Stimulated activated CD4-positive, alpha-beta T cell treated with anti-CD3 and anti-CD28 coated beads, Interleukin-4, amount 100 ng/mL, for 4 hours (primary cell): Measurements from ENCODE around the gene NOSIP.

Experiments used
- DNase-seq, 2 experiments: peaks; one replicate each; pipeline ENCODE4 v3.0.0-alpha.2; 2020

The NOSIP gene

DNA sequence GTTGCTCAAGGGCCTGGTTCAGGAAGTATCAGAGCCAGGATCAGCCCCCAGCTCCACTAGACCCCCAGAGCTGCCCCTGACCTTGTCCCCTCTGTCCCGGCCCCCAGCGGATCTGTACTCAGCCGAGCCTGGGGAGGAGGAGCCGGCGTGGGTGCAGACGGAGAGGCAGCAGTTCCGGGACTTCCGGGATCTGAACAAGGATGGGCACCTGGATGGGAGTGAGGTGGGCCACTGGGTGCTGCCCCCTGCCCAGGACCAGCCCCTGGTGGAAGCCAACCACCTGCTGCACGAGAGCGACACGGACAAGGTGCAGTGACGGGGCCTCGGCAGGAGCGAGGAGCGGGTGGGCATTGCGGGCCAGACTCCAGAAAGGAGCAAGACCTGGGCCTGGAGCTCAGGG, 37.9 kb downstream of the NOSIP start:
- no peak for DNase-seq

DNA sequence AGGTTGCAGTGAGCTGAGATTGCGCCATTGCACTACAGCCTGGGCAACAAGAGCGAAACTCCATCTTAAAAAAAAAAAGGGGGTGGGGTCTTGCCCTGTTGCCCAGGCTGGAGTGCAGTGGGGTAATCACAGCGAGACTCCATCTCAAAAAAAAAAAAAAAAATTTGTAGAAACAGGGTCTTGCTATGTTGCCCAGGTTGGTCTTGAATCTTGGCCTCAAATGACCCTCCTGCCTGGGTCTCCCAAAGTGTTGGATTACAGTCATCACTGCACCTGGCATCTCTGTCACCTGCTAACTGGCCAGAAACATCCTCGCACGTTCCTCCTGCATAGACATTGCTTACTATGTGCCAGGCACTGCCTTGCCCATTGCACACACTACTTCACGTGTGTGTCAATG, 38.4 kb downstream of the NOSIP start:
- no peak for DNase-seq

DNA sequence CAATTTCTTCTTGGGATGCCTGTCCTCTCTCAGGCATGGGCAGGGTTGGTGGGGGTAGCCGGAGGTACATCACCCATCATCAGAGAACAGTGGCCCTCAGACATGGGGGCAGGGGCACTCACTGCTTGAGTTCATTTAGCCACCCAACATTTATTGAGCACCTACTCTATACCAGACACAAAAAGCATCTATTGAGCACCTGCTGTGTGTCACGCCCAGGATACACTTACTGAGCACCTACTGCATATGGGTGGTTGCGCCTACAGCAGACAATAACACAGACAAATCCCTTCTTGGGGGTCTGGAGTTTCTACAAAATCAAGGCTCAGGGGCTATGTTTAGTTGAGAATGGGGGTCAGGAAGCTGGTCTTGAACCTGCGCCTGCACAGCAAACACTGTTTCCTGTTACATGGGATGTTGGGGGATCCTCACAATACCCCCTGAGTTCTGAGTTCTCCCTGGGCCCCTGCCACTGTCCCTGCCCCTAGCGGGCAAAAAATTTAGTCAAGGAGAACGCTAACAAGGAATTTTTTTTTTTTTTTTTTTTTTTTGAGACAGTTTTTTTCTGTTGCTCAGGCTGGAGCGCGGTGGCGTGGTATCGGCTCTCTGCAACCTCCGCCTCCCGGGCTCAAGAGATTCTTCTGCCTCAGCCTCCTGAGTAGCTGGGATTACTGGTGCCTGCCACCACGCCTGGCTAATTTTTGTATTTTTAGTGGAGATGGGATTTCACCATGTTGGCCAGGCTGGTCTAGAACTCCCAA, 41.0 kb downstream of the NOSIP start:
- no peak for DNase-seq

DNA sequence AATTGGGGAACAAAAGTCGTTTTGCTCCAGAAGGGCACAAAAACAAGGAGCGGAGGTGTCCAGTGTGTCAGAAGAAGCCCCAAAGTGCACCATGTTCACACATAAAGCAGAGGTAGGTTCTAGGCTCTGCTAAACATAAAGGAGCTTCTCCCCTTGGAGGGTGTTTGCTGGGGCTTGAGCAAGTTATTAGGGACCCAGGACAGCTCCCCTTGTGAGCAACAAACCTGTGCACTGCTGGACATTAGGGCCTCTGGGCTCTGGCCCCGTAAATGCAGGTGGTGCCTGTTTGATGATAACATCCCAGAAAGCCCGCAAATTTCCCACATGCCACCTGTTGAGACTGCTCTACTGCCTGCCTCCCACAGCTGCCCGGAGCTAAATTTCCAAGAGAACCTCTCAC, 41.7 kb downstream of the NOSIP start:
- no peak for DNase-seq

DNA sequence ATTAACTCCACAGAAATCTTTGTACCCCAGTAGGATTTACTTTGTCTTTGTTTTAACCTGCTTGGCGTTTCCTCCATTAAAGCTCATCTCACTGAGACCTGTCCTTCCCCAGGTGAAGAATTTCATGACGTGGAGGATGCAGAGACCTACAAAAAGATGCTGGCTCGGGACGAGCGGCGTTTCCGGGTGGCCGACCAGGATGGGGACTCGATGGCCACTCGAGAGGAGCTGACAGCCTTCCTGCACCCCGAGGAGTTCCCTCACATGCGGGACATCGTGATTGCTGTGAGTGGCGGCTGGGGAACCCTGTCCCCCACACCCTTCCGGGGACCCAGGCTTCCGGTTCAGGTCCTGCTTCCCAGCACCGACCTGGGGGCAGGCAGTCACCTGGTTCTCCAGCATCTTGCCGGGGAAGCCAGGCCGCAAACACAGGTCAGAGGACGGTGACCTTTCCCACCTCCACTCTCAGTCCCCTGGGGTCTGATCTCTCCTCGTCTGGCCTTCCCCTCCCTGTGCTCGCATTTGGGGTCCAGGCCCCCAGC, 43.4 kb downstream of the NOSIP start:
- no peak for DNase-seq

DNA sequence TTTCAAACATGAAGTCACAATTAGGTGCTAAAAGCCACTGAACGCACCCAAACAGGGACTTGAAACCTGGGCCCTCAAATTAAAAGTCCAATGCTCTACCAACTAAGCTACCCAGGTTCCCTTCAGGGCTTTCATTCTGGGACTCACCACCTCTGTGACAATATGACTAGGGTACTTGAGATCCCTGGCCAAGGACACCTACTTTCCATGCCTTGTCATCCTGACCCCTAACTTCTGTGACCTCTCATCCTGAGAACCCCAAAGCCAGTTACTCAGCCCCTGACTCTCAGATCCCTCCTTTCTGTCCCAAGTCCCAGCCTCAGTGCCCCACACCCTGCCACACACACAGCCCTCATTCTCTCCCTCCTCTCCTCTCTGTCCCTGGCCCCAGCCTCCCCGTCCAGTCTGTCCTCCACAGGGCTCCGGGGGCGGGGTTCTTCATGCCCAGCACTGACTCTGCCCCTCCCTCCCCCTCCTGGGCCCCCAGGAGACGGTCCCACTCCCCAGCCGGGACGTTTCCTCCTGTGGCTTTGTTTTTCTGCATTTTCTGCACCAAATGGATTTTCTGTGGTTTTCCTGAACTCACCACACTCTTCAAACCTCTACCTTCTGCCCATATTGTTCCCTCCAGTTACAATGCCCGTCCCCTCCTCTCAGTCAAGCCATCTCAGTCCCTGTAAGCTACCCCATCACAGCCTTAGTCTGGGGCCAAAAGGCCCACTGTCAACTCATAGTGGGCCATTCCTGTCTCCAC, 45.5 kb downstream of the NOSIP start:
- no peak for DNase-seq

DNA sequence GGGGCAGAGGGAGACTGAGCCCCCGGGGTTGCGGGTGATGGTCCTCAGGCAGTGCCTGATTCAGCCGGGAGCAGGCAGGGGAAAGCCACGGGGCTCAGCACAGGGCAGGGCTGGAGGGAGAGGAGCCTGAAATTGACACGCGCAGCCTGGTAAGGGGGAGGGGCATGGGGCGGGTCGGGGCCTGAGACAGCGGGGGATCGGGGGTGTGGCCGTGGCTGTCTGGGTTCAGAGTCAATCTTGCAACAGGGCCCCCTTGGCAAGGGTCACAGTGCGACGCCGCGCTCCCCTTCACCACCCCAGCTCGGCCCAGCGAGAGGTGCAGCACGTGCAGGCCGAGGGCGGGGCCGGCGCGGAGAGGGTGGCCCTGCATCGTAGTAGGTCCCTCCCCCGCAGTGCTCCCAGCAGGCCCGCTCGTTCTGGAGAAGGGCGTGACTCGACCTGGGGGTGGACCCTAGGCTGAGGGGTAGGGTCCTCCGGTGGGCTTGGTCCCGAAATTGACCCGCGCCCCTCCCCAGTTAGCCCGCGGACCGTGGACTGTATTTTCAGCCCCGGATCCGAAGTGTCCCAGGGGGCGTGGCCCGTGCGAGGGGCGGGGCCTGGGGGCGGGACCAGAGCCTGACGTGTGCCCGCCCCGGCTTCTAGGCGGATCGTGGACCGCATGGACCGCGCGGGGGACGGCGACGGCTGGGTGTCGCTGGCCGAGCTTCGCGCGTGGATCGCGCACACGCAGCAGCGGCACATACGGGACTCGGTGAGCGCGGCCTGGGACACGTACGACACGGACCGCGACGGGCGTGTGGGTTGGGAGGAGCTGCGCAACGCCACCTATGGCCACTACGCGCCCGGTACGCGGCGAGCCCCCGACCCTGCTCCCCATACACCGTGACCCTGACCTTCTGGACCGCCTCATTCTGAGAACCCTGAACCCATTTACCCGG, 46.5 kb downstream of the NOSIP start:
- peak; percentile 80 to 86 for DNase-seq

DNA sequence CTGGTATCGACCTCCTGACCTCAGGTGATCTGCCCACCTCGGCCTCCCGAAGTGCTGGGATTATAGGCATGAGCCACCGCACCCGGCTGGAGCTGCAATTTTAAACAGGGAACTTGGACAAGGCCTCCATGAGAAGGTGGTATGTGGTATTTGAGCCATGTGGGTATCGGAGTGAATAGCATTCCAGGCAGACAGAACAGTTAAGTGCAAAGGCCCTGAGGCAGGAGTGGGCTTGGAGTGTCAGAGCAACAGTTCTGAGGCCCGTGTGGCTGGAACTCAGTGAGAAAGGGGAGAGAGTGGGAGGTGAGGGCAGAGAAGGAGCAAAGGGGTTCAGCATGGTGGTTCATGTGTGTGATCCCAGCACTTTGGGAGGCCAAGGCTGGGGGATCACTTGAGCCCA, 49.6 kb downstream of the NOSIP start:
- DNase-seq = no peak

DNA sequence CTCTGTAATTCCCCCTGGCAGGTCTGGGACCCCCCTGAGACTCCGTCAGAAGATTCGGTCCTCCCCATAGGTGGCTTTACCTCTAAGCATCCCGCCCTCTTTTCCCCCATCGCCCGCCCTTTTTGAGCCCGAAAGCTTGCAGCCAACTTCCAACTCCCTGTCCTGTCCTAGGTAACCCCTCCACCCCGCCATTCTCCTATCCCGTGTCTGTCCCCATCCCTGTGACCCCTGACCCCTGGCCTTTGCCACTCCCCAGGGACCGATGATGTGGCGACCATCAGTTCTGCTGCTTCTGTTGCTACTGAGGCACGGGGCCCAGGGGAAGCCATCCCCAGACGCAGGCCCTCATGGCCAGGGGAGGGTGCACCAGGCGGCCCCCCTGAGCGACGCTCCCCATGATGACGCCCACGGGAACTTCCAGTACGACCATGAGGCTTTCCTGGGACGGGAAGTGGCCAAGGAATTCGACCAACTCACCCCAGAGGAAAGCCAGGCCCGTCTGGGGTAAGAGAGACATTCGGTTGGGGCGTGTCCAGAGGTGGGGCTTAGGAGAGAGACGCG, 52.1 kb downstream of the NOSIP start:
- no peak for DNase-seq

DNA sequence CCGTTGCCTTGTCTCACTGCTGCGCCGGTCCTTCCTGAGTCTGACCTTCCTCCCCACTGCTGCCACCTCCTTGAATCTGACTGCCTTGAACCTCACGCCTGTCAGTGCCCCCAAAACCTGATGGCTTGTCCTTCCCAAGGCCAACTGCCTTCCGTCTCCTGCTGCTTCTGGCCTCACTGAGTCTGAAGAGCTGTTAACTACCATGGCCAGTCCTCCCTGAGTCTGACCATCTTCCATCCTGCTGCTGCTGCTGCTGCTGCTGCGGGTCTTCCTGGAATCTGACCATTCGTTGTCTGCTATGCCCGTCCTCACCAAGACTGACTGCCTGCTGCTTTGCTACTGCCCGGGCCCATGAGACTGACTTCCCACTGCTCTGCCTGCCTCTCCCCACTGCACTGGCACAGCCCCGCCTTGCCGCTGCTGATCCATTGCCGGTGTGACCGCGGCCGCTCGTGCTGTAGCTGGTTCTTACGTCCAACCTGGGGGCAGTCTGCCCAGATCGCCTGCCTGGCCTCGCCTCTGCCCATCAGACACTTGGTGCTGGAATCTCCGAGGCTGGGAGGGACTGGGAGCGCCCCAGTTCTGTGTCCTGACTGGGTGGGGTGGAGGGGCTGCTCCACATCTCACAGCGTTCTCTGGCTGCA, 55.4 kb downstream of the NOSIP start:
- DNase-seq = no peak

DNA sequence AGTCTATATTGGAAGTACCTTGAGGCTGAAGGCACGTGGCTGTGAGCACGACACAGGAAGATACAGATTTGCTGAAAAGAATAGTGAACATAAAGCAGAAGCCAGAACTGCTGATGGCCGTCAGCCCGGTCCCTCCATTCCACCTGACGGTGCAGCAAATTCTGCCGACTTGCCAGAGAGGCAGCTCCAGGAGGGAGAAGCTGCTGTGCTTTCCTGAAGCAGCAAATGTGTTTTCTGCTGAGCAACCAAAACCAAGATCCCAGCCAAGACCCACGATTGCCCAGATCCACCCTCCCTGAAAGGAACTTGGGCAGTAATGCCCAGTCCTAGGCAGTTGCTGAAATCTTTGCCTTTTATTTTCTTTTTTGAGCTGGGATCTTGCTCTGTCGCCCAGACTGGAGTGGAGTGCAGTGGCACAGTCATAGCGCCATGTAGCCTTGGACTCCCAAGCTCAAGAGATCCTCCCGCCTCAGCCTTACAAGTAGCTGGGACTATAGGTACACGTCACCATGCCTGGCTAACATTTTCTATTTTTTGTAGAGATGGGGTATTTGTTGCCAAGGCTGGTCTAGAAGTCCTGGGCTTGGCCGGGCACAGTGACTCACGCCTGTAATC, 59.5 kb downstream of the NOSIP start:
- no peak for DNase-seq

DNA sequence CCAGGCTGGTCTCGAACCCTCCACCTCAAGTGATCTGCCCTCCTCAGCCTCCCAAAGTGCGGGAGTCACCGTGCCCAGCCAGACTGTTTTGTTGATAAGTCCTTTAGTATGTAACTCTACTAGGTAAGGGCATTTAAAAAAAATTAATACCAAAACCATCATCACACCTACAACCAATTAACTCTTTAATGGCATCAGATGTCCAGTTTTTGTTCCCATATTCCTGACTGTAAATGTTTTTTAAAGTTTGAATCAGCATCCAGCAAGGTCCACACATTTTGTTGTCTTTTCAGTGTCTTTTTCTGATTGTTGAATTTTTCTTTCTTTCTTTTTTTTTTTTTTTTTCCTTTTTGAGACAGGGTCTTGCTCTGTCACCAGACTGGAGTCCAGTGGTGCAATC, 62.3 kb downstream of the NOSIP start:
- DNase-seq = no peak

DNA sequence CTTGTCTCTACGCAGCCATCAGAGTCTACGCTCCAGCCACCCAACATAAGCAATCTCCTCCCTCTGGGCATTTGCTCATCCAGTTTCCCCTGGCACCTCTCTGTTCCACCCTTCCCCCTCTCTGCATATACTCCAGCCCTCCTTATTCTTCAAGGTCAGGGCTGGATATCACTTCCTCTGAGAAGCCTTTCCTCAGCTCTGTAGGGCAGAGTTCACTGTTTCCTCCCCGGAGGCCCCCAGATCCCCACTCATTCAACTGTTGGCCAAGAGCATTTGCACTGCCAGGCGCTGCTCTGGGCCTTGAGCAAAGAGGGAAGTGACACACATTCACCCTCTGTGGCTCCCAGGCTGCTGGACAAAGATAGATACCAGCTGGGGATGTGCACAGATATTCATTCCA, 64.6 kb downstream of the NOSIP start:
- no peak for DNase-seq

DNA sequence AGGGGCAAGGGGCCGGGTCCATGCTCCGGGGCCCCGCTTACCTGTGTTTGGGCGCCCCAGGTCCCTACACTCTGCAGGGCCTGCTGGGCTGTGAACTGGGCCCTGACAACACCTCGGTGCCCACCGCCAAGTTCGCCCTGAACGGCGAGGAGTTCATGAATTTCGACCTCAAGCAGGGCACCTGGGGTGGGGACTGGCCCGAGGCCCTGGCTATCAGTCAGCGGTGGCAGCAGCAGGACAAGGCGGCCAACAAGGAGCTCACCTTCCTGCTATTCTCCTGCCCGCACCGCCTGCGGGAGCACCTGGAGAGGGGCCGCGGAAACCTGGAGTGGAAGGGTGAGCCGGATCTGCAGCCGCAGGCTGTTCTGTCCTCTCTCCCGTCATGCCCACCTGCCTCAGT, 66.2 kb downstream of the NOSIP start:
- DNase-seq = no peak

DNA sequence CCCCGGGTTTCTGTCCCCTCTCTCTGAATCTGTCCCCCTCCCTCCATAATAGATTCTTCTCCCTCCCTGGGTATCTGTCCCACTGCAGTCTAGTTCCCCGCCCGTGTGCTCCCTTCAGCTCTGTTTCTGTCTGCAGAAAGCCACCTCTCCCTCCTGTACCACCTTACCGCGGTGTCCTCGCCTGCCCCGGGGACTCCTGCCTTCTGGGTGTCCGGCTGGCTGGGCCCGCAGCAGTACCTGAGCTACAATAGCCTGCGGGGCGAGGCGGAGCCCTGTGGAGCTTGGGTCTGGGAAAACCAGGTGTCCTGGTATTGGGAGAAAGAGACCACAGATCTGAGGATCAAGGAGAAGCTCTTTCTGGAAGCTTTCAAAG, 66.6 kb downstream of the NOSIP start:
- no peak for DNase-seq

DNA sequence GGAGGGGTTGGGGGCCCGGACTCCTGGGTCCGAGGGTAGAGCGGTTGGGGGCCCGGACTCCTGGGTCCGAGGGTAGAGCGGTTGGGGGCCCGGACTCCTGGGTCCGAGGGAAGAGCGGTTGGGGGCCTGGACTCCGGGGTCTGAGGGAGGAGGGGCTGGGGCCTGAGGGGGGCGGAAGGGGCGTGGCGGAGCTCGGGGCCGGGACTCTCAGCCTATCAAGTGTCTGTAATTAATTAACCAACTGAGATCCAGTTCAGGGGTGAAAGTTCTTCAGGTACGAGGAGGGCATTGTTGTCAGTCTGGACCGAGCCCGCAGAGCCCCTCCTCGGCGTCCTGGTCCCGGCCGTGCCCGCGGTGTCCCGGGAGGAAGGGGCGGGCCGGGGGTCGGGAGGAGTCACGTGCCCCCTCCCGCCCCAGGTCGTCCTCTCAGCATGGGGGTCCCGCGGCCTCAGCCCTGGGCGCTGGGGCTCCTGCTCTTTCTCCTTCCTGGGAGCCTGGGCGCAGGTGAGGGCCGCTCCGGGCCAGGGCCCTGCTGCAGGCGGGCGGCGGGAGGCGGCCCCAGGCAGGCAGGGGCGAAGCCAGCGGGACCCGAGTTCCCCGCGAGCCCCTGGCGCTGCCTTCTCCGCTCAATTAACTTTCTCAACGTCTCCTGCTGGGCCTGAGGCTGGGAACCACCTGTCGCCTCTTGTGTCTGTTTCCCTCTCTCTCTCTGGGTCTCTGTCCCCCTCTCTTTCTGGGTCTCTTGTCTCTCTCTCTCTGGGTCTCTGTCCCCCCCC, 67.2 kb downstream of the NOSIP start:
- peak in 1 of 2 experiments; percentile 44 for DNase-seq

DNA sequence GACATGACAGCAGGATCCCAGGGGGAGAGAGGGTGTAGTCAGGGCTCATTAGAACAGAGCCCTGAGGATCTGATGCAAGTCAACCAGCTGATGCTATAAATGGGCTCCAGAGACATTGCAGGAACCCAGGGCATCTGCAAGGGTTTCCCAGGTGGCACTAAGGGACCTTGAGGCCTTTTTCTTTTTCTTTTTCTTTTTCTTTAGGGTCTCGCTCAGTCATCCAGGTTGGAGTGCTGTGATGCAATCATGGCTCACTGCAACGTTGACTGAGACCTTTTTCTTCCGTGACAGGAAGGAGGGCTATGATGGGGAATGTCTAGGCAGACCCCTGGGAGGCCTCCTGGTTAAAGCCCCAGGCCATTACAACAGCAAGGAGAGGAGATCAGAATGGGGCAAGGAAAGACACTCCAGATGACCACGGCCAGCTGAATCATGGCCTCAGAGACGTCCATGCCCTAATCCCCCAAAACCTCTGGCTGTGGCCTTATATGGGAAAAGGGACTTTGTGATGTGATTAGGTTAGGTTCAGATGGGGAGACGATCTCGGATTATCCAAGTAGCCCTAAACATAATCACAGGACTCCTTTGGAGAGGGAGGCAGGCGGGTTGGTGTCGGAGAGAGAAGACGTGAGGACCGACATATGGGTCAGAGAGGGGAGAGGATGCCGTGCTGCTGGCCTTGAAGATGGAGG, 72.4 kb downstream of the NOSIP start:
- DNase-seq = no peak

DNA sequence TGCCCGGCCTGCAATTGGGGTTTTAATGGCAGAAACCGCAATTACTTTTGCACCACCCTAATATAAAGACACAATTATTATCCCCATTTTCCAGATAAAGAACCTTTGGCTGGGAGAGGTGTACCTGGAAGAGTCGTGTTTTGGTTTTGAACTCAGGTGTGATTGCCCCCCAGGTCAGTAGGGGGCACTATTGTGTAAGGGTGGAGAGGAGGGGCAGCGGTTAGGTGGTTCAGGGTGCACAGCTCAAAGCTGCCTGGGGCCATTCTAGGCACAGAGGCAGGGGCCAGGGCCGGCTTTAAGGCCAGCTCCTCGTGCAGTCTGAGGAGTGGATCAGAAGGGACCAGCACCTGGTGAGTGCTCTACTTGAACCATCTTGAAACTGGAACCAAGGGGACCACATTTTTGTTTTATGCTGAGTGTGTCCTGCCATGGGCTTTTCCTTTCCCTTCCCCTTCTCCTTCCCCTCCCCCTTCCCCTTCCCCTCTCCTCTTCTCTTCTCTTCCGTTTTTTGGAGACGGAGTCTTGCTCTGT, 73.7 kb downstream of the NOSIP start:
- DNase-seq = peak; percentile 67 to 68
